Thyroid gland (tissue), 4 donors: ENCODE data around the gene TMCC2. TPM values are rescaled to one million over a fixed set of nuclear protein-coding genes. Genes with fewer than 3 reads are reported as not detected.

Experiments used
- DNase-seq, 2 donors: peaks; one replicate each; pipeline ENCODE4 v3.0.0-alpha.2; 2019
- H3K27ac ChIP-seq, 3 donors: fragments of 200-600 bp; sonication (generic); 1 replicate in 2 of 3; 2 replicates in 1 of 3; pipeline ENCODE4 v1.5.1; 2016 to 2019; ENCODE audit warnings: mild to moderate bottlenecking in 1 of 3, moderate library complexity in 1 of 3
- H3K27me3 ChIP-seq: fragments of 200-600 bp; sonication (generic); one replicate; pipeline ENCODE4 v1.5.1; 2019
- H3K36me3 ChIP-seq, 2 donors: fragments of 200-600 bp; sonication (generic); one replicate each; pipeline ENCODE4 v1.5.1; 2016 to 2019
- H3K4me1 ChIP-seq, 2 donors: fragments of 200-600 bp; sonication (generic); one replicate each; pipeline ENCODE4 v1.5.1; 2017 to 2019
- H3K4me3 ChIP-seq, 3 donors: fragments of 200-600 bp; sonication (generic); replicated peaks in 1 of 3; 1 replicate in 2 of 3; 2 replicates in 1 of 3; pipeline ENCODE4 v1.5.1; 2016; ENCODE audit warnings: mild to moderate bottlenecking in 1 of 3
- H3K9me3 ChIP-seq: fragments of 200-600 bp; sonication (generic); one replicate; pipeline ENCODE4 v1.5.1; 2017
- POLR2A ChIP-seq, 2 donors: fragments of 450-650 bp; IDR thresholded peaks; one replicate each; pipeline ENCODE4 v1.6.1; 2017; ENCODE audit warnings: antibody characterized with exemption in 2 of 2, mild to moderate bottlenecking in 2 of 2, moderate library complexity in 1 of 2
- WGBS, 2 donors: methylation state at CpG; one replicate each; pipeline ENCODE4 v1.1.5; 2017; 5-methylcytosine and 5-hydroxymethylcytosine counted together
- intact Hi-C: fragments of 100-400 bp; cut with DNase I; formaldehyde crosslinking; loops from one replicate; pipeline ENCODE4 v1.15.1; 2023
- total RNA-seq, 4 donors: library from RNA; depleted of rRNA; stranded (reverse); fragments of >200 nt; gene quantifications; one replicate each; pipeline ENCODE4 v1.2.3, GENCODE V29; 2016
- TF ChIP-seq, protein P1 (sequence below), 6 experiments: fragments of 200-600 bp in 3 of 6; fragments of 450-650 bp in 3 of 6; sonication (generic) in 3 of 6; IDR thresholded peaks; one replicate each; pipeline ENCODE4 v1.5.1; 2016 to 2019; ENCODE audit warnings: antibody characterized with exemption in 6 of 6, mild to moderate bottlenecking in 2 of 6, inconsistent platforms in 1 of 6, moderate library complexity in 1 of 6

The TMCC2 gene
- total RNA-seq, 4 donors from 2014 or later = 2.3 to 3.6 (median 3.1) TPM

DNA sequence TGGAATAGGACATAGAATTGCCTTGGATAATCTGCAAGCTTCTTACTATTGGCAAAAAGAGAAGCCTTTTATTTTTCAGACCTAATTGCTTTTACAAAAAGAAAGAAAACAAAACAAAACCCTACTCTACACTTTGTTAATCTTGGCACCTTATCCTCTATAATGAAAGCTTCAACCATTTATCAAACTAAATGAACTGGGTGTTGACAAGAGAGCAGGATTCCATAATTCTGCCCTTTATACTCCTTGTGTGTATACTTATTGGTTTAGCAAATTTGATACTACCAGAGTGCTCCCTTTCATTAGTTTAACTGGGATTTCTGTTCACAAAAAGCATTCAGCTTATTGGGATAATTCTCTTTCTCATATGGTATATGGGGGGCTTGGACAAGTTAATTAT is 3.0 kb upstream of the TMCC2 start:
- peaks cover 20 to 27% of the 10 kb centered on the region in 2 donors for H3K4me1 ChIP-seq
- no peak for TF ChIP-seq POLR2A (IDR thresholded peaks at IDR 0.05)
- TF ChIP-seq, protein P1, sequence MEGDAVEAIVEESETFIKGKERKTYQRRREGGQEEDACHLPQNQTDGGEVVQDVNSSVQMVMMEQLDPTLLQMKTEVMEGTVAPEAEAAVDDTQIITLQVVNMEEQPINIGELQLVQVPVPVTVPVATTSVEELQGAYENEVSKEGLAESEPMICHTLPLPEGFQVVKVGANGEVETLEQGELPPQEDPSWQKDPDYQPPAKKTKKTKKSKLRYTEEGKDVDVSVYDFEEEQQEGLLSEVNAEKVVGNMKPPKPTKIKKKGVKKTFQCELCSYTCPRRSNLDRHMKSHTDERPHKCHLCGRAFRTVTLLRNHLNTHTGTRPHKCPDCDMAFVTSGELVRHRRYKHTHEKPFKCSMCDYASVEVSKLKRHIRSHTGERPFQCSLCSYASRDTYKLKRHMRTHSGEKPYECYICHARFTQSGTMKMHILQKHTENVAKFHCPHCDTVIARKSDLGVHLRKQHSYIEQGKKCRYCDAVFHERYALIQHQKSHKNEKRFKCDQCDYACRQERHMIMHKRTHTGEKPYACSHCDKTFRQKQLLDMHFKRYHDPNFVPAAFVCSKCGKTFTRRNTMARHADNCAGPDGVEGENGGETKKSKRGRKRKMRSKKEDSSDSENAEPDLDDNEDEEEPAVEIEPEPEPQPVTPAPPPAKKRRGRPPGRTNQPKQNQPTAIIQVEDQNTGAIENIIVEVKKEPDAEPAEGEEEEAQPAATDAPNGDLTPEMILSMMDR (IDR thresholded peaks at IDR 0.05) = no peak
- no peaks in the 10 kb centered on the region for H3K9me3 ChIP-seq
- H3K4me3 ChIP-seq = no peak overlapping the region
- H3K27me3 ChIP-seq = no peaks in the 10 kb centered on the region
- no peak overlapping the region for H3K27ac ChIP-seq
- no peaks in the 10 kb centered on the region for H3K36me3 ChIP-seq
- intact Hi-C loops = loop anchor here (5.0 kb wide), 1 partner anchor 33 kb away; no protein-coding TSS in a partner anchor
- DNase-seq = no peak

DNA sequence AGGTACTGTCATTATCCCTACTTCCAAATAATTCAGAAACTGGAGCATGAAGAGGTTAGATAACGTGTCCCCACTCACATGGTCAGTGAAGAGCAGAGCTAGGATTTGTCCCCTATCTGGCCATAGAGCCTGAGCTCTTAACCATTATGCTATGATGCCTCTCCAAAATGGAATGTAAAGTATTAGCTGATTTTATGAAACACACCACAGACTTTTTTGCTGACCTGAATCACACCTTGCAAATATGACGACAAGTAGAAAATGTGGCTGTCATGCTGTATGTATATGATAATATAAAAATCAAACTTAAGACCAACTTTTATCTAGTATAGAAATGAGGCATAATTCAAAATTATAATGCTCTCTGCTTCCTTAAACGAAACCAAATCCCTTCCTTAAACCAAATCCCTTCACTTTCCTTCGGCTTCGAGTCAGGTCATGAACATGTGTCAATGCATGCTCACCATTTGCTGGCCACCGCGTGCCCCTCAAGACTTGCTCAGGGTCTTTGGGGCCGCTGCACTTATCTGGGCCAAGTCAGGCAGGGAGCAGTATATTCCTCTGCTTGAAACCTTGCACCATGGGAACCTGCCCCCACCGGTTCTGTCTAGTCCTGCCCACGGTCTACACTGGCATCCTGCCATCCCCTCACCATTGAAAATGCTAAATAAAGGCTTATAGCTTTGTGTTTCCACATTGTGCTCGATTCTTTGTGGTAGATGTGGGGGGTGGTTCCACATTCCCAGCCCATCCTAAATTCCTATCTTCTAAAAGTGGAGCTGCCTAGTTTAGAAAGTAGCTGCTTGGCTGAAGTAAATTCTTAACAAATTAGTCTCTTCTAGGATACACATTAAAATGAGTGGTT is 1.6 kb upstream of the TMCC2 start:
- Histone ChIP-seq H3K9me3 (no peaks in the 10 kb centered on the region), H3K4me1 (peaks cover 23 to 36% of the 10 kb centered on the region in 2 donors), H3K4me3 (no peak overlapping the region), H3K27ac (peak overlapping the region; percentile 44 to 61 (median 47)), H3K27me3 (no peaks in the 10 kb centered on the region), H3K36me3 (no peaks in the 10 kb centered on the region)
- intact Hi-C loops = no loop called here
- no peak for TF ChIP-seq POLR2A (IDR thresholded peaks at IDR 0.05)
- TF ChIP-seq, protein P1 (IDR thresholded peaks at IDR 0.05) = no peak
- WGBS, 2 donors = 47 to 53% methylated on average over 11 of the region's 11 CpGs
- peak; percentile 65 to 71 for DNase-seq

DNA sequence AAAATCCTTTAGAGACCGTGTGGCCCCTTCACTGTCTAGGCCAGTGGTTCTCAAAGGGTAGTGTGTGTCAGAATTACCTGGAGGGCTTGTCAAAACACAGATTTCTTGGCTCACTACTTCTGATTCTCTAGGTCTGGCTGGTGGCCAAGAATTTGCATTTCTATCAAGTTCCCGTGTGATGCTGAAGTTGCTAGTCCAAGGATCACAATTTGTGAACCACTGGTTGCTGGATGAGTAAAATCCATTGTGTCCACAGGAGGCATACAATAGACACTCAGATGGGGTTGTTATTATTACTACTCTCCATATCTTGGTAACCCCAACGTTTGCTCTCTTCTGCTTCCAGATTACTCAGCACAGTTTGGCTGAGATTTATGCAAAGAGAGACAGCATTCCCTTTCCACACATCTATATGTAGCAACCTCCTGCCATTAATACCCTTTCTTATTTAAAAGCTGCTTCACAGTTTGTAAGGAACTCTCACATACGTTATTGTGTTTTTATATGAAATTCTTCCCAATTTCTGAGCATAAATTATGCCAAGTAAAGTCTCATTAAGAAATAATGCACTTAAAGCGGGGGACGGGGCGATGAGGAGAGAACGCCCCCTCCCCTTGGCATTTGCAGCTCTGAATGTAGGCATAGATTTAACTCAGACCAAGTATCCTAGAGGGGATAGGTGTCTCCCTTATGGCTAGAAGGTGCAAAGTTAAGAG is 720 bp upstream of the TMCC2 start:
- peak; percentile 78 for DNase-seq
- H3K9me3 ChIP-seq = no peaks in the 10 kb centered on the region
- H3K4me1 ChIP-seq = peaks cover 23 to 36% of the 10 kb centered on the region in 2 donors
- H3K36me3 ChIP-seq = no peaks in the 10 kb centered on the region
- H3K27ac ChIP-seq = peak overlapping the region; percentile 44 to 61 (median 47)
- TF ChIP-seq, protein P1 (IDR thresholded peaks at IDR 0.05) = no peak
- TF ChIP-seq POLR2A (IDR thresholded peaks at IDR 0.05) = no peak
- H3K4me3 ChIP-seq = peak overlapping the region in 2 of 3 donors; percentile 45 to 47
- no peaks in the 10 kb centered on the region for H3K27me3 ChIP-seq
- intact Hi-C loops = no loop called here
- WGBS, 2 donors = 9 to 10% methylated on average over 8 of the region's 8 CpGs

DNA sequence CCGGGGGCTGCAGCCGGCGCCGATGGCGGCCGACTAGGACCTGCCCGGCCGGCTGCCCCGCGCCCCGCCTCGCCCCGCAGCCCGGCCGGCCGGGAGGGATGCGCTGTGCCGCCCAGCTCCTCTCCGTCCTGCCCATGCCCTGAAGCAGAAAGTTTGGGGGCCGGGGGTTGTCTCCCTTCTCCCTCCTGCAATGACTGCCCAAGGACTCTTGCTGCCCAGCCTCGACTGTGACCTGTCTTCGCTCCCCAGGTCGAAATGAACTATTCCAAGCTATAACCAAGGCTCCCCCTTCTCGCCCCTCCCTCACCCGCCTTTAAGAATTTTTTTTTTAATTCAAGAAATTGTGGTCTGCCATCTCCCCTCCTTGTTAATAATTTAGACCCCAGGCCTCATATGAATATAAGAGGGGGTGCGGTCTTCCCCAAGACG is 361 bp downstream of the TMCC2 start:
- DNase-seq = no peak
- TF ChIP-seq POLR2A (IDR thresholded peaks at IDR 0.05) = no peak
- TF ChIP-seq, protein P1 (IDR thresholded peaks at IDR 0.05) = no peak
- Histone ChIP-seq H3K36me3 (no peaks in the 10 kb centered on the region), H3K4me3 (peak overlapping the region; percentile 0 to 44 (median 10)), H3K27me3 (no peaks in the 10 kb centered on the region), H3K4me1 (peaks cover 23 to 36% of the 10 kb centered on the region in 2 donors), H3K27ac (no peak overlapping the region), H3K9me3 (no peaks in the 10 kb centered on the region)
- WGBS, 2 donors = 0 to 2% methylated on average over 18 to 20 of the region's 27 CpGs
- intact Hi-C loops = no loop called here
